Endometrium (tissue), 2 donors: ENCODE results near the gene ECM2.

Experiments used
- FAIRE-seq: peaks from 2 replicates; lab custom pipeline; 2012; peaks lifted over from hg19 to GRCh38; lab: Jason Lieb, UNC
- donor health status: control.
- donor health status: control.

ECM2 gene

DNA sequence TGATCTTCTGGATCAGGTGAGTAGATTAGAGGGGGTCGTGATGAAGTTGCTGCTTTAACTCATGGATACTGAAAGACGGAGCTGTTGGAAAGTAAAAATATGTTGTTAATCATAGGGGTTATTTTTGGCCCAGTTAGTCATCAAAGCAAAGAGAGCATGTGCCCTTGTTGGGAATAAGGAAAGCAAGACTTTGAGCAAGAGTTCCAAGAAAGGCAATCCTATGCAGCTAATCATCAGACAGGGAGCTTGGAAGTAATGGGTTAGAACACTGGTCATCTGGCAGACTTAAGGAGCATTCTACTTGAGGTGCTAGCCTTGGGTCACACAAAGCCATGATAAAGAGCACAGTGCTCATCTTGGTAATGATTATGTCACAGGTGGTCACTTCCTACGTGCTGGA lies 71.8 kb downstream of the ECM2 start:
- no peak for FAIRE-seq

DNA sequence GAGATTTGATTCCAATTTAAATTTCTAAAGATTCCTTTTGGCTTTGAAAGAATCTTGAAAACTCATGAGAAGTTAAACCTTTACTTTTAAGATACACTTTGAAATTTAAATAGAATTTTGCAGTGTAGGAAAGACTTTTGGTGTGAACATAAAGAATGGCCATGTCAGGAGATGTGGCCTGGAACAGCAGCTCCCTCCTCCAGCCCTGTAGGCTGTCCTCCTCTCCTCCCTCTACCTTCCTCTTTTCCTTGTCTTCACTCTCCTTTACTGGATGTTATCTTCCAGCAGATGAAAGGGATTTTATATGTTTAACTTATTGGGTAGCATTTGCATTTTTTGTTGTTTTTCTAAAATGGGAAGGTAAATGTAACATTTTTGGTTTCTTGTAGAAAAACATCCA lies 72.4 kb downstream of the ECM2 start:
- FAIRE-seq: no peak

DNA sequence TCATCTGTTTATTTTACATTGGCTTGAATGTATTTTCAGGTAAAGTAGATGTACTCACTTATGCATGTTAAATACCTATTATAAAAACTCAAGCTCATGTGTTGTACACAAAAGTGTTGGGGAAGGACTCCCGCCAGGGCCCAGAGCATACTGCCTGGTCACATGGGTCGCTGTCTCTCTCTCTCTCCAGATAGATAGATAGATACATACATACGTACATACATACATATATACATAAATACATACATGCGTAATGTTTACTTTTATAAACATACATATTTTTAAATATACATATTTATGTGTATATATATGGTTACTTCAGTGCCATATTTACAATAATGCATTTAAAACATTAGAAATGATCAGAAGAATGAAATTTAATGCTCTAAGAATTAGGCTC lies 78.2 kb downstream of the ECM2 start:
- no peak for FAIRE-seq

DNA sequence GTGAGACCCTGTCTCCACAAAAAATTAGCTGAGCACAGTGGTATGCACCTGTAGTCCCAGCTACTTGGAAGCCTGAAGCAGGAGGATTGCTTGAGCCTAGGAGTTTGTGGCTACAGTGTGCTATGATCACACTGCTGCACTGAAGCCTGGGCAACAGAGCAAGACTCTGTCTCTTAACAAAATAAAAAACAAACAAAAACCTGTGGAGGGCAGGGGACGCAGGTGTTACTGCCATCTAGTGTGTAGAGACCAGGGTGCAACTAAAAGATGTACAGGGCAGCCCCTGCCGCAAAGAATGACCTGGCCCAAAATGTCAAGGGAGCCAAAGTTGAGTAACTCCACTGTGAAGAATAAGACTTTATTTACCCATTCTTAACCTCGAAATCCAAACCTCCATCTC lies 80.6 kb downstream of the ECM2 start:
- FAIRE-seq: no peak

DNA sequence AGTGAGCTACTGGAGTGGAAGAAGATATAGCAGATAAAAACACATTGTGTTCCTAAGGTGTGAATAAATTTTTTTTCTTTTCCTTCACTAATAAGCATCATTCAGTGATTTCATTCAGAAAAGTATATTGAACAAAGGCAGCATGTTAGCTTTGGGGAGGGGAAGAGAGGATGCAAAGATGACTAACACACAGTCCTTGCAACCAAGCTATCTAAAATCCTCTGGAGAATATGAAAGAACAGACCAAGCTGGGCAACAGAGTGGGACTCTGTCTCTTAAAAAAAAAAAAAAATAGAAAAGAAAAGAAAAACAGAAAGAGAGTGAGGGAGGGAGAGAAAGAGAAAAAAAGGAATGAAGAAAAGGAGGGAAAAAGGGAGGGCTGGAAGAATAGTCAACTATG lies 89.3 kb downstream of the ECM2 start:
- FAIRE-seq: no peak
